ENCODE results near the gene INTS13.
"Not testable (repeated sequence)": the region's sequence is repeated elsewhere in the genome, so short reads cannot be mapped to it uniquely, and the experiment has no call there.

Gene INTS13

DNA sequence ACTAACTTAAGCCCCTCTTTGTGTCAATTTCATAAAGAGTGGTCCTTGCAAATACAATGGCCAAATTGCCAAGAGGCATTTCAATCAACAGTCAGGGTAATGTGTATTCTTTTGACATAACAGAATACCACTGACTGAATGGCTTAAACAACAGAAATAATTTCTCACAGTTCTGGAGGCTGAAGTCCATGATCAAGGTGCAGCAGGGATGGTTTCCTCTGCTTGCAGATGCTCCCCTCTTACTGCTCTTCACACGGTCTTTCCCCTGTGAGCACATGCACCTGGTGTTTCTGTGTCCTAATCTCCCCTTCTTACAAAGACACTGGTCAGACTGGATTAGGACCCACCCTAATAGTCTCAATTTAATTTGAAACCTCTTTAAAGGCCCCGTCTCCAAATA is 32.4 kb upstream of the INTS13 start:
- DNase-seq (ENCODE audit: low read depth): no peak
- TF ChIP-seq, protein P1, sequence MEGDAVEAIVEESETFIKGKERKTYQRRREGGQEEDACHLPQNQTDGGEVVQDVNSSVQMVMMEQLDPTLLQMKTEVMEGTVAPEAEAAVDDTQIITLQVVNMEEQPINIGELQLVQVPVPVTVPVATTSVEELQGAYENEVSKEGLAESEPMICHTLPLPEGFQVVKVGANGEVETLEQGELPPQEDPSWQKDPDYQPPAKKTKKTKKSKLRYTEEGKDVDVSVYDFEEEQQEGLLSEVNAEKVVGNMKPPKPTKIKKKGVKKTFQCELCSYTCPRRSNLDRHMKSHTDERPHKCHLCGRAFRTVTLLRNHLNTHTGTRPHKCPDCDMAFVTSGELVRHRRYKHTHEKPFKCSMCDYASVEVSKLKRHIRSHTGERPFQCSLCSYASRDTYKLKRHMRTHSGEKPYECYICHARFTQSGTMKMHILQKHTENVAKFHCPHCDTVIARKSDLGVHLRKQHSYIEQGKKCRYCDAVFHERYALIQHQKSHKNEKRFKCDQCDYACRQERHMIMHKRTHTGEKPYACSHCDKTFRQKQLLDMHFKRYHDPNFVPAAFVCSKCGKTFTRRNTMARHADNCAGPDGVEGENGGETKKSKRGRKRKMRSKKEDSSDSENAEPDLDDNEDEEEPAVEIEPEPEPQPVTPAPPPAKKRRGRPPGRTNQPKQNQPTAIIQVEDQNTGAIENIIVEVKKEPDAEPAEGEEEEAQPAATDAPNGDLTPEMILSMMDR (IDR thresholded peaks at IDR 0.05; ENCODE audit: control insufficient read depth, insufficient read depth, low read depth, low read length, missing control alignments): no peak
- no peak overlapping the region for H3K4me3 ChIP-seq (ENCODE audit: control insufficient read depth, low read depth, low read length)

DNA sequence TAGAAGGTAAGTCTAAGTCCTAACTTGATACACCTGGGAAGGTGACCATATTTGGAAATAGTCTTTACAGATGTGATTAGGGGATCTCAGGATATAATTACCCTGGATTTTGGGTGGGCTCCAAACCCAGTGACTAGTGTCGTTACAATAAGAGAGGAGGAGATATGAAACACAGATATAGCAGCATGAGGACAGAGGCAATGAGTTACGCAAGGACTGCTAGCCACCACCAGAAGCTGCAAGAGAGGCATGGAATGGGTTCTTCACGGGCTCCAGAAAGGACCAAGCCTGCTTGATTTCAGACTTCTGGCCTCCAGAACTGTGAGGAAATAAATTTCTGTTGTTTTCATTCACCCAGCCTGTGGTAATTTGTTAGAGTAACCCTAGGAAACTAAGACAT is 29.1 kb upstream of the INTS13 start:
- no peak overlapping the region for H3K4me3 ChIP-seq (ENCODE audit: control insufficient read depth, low read depth, low read length)
- TF ChIP-seq, protein P1 (IDR thresholded peaks at IDR 0.05; ENCODE audit: control insufficient read depth, insufficient read depth, low read depth, low read length, missing control alignments): no peak
- DNase-seq (ENCODE audit: low read depth): no peak

DNA sequence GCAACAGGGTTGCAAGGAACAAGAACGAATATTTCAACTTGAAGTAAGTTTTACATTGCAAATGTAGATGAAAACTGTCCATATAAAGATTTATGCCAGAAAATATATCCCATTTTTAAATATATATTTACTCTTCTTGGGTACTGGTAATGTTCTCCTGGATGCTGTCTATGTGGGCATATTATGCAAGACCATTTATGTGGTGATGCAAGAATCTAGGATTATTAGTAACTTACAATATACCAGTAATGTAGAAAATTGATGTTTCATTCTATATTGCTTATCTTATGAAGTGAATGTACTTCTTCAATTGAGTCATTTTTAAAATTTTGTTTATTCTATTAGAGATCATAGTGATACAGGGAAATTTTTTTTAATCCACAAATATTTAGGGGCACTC is 25.6 kb upstream of the INTS13 start:
- TF ChIP-seq, protein P1 (IDR thresholded peaks at IDR 0.05; ENCODE audit: control insufficient read depth, insufficient read depth, low read depth, low read length, missing control alignments): no peak
- no peak overlapping the region for H3K4me3 ChIP-seq (ENCODE audit: control insufficient read depth, low read depth, low read length)
- DNase-seq (ENCODE audit: low read depth): no peak

DNA sequence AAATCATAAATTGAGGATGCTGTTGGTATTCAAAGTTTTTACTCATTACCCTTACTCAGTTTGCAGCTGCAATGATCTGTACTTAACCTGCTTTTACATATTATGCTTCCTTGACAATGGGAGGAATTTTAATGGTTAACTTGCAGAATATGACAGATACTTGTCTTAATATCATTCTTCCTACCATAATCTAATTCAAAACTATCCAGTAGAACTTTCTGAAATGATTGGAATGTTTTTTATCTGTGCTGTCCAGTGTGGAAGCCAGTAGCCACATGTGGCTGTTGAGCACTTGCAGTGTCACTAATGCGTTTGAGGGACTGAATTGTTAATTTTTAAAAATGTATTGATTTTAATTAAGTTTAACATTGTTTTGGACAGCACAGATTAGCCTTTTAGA is 24.0 kb upstream of the INTS13 start:
- TF ChIP-seq, protein P1 (IDR thresholded peaks at IDR 0.05; ENCODE audit: control insufficient read depth, insufficient read depth, low read depth, low read length, missing control alignments): no peak
- H3K4me3 ChIP-seq (ENCODE audit: control insufficient read depth, low read depth, low read length): no peak overlapping the region
- DNase-seq (ENCODE audit: low read depth): no peak

DNA sequence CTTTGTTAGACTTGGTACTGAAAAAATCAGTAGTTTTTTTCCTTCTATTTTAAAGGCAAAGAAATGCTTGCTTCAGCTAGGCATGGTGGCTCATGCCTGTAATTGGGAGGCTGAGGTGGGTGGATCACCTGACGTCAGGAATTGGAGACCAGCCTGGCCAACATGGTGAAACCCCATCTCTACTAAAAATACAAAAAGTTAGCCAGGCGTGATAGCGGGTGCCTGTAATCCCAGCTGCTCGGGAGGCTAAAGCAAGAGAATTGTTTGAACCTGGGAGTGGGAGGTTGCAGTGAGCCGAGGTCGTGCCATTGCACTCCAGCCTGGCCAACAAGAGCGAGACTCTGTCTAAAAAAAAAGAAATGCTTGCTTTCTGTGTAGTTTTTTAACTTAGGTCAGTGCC is 23.6 kb upstream of the INTS13 start:
- DNase-seq (ENCODE audit: low read depth): not testable (repeated sequence)

DNA sequence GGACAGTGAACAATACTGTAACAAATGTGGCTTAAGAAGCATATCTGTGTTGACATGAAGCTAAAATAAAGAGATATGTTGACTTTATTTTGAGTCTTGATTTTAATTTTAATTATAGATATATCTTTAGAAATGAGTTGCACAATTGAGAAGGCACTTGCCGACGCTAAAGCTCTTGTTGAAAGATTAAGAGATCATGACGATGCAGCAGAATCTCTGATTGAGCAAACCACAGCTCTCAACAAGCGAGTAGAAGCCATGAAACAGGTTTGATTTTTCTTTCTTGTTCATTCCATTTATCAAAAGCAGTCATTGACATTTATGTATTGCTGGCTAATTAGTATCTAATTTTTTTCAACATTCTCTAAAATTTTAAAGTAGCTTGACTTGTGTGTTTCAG is 16.2 kb upstream of the INTS13 start:
- DNase-seq (ENCODE audit: low read depth): no peak
- TF ChIP-seq, protein P1 (IDR thresholded peaks at IDR 0.05; ENCODE audit: control insufficient read depth, insufficient read depth, low read depth, low read length, missing control alignments): no peak
- no peak overlapping the region for H3K4me3 ChIP-seq (ENCODE audit: control insufficient read depth, low read depth, low read length)

More for the DNA sequence above, 23.6 kb upstream of the INTS13 start:
- not testable (repeated sequence) for H3K4me3 ChIP-seq (ENCODE audit: control insufficient read depth, low read depth, low read length)

DNA sequence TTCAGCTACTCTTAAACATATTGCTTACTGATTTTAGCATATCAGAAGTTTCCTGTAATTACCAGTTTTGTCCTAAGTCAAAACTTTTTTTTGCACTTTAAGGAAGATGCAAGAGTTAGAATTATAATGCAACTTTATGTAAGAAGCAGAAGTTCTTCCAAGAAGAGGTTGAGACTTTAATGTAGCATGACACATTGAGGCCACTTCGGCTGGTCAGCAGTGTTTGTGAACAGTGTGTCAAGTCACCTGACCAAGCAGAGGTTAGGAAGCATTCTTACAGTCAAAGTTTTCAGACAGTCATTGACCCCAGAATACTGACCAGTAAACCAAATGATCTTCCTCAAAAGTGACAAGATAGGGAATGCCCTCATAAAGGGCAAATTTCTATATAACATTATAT is 15.7 kb upstream of the INTS13 start:
- TF ChIP-seq, protein P1 (IDR thresholded peaks at IDR 0.05; ENCODE audit: control insufficient read depth, insufficient read depth, low read depth, low read length, missing control alignments): no peak
- H3K4me3 ChIP-seq (ENCODE audit: control insufficient read depth, low read depth, low read length): no peak overlapping the region
- DNase-seq (ENCODE audit: low read depth): no peak

Measured in AG09309 (cell line).